Lower leg skin (tissue), 4 donors: Measurements from ENCODE around the gene SPON1. TPM values are rescaled to one million over a fixed set of nuclear protein-coding genes. Genes with fewer than 3 reads are reported as not detected.

Experiments used
- DNase-seq, 2 donors: peaks; one replicate each; pipeline ENCODE4 v3.0.0-alpha.2; 2019; ENCODE audit warnings: low spot score in 2 of 2
- H3K4me3 ChIP-seq: fragments of 200-600 bp; sonication (generic); 2 replicates; pipeline ENCODE4 v1.5.1; 2017; ENCODE audit warnings: mild to moderate bottlenecking, low read depth; ENCODE audit not compliant: poor library complexity, severe bottlenecking
- CTCF ChIP-seq, 3 donors: fragments of 450-650 bp; IDR thresholded peaks; one replicate each; pipeline ENCODE4 v1.5.1; 2016; ENCODE audit warnings: antibody characterized with exemption in 3 of 3, mild to moderate bottlenecking in 3 of 3, moderate library complexity in 2 of 3
- POLR2A ChIP-seq, 2 donors: fragments of 450-650 bp; IDR thresholded peaks; one replicate each; pipeline ENCODE4 v1.6.1; 2016 to 2017; ENCODE audit warnings: antibody characterized with exemption in 2 of 2, mild to moderate bottlenecking in 1 of 2, moderate library complexity in 1 of 2
- WGBS, 2 donors: methylation state at CpG; one replicate each; pipeline ENCODE4 v1.1.5; 2018; 5-methylcytosine and 5-hydroxymethylcytosine counted together
- intact Hi-C: fragments of 100-400 bp; cut with DNase I; formaldehyde crosslinking; loops from one replicate; pipeline ENCODE4 v1.15.0; 2023; ENCODE audit warnings: low total_unique reads
- total RNA-seq, 4 donors: library from RNA; depleted of rRNA; stranded (reverse); fragments of >200 nt; gene quantifications; one replicate each; pipeline ENCODE4 v1.1.0, GENCODE V29; 2016

SPON1 gene
- total RNA-seq, 4 donors from 2014 or later: 3.8 to 12.3 (median 5.1) TPM

- TF ChIP-seq CTCF (IDR thresholded peaks at IDR 0.05): no peak
- TF ChIP-seq POLR2A (IDR thresholded peaks at IDR 0.05): no peak
- intact Hi-C loops: no loop called here
- H3K4me3 ChIP-seq: no peak overlapping the region
- peak; percentile 59 to 89 for DNase-seq
- WGBS, 2 donors: 42 to 46% methylated on average over 3 of the region's 3 CpGs
These were observed 227.4 kb downstream of the SPON1 start for GRCh38 chr11:14189874-14190273.

GRCh38 chr11:14190992-14191778 is 228.7 kb downstream of the SPON1 start:
- H3K4me3 ChIP-seq: no peak overlapping the region
- WGBS, 2 donors: 52 to 61% methylated on average over 6 of the region's 6 CpGs
- TF ChIP-seq POLR2A (IDR thresholded peaks at IDR 0.05) (no peak), CTCF (IDR thresholded peaks at IDR 0.05) (no peak)
- intact Hi-C loops: no loop called here
- no peak for DNase-seq

- DNase-seq: no peak
- 36 to 77% methylated on average over 3 of the region's 3 CpGs for WGBS, 2 donors
- intact Hi-C loops: no loop called here
- H3K4me3 ChIP-seq: no peak overlapping the region
- TF ChIP-seq POLR2A (IDR thresholded peaks at IDR 0.05): no peak
- TF ChIP-seq CTCF (IDR thresholded peaks at IDR 0.05): no peak
These were observed 231.1 kb downstream of the SPON1 start for GRCh38 chr11:14193644-14194043.

GRCh38 chr11:14202251-14203196 is 240.0 kb downstream of the SPON1 start:
- 71 to 72% methylated on average over 15 of the region's 15 CpGs for WGBS, 2 donors
- intact Hi-C loops: no loop called here
- no peak overlapping the region for H3K4me3 ChIP-seq
- DNase-seq: no peak
- TF ChIP-seq CTCF (IDR thresholded peaks at IDR 0.05) (no peak), POLR2A (IDR thresholded peaks at IDR 0.05) (no peak)

- TF ChIP-seq CTCF (IDR thresholded peaks at IDR 0.05) (no peak), POLR2A (IDR thresholded peaks at IDR 0.05) (no peak)
- intact Hi-C loops: no loop called here
- DNase-seq: no peak
- no peak overlapping the region for H3K4me3 ChIP-seq
- WGBS, 2 donors: 73 to 85% methylated on average over 4 of the region's 4 CpGs
These were observed 240.8 kb downstream of the SPON1 start for GRCh38 chr11:14203321-14203720.
